ENCODE data around the gene TUBGCP3. TPM values are rescaled to one million over a fixed set of nuclear protein-coding genes. Genes with fewer than 3 reads are reported as not detected.
A peak's percentile ranks its signal among the peaks of the same experiment; 100 is the strongest.

TUBGCP3 gene
- polyA plus RNA-seq, 4 donors = 5.4 to 21.2 (median 13.2) TPM

DNA sequence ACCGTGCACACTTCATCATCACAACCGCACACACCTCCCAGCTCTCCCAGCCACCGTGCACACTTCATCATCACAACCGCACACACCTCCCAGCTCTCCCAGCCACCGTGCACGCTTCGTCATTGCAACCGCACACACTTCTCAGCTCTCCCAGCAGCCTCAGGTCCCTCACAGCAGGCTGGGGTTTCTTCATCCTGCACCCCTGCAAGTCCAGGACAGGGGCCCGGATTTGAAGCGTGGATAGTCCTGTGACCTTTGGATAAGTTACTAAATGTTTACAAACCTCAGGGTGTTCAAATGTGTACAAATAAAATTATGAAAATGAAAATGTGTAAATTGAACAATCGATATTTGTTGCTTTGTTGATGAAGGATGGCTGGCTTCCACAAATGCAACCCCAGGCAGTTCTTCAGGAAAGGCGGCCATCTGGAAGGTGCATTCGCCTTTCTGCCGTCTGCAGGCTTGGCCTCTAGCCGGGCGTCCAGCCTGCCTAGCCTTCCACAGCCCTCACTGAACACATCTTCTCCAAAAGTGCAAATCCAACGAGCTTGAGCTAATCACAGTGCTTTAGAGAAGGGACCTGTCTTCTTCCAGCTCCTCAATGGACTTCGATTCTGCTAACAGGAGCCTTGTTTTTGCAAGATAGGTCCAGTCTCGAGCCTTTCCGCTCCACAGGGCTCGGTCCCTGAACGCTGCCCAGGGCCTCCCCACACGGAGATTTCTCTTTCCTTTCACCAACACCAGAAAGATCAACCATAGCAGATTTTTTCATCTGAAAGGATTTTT is 137.6 kb downstream of the TUBGCP3 start:
- Histone ChIP-seq H3K4me1 (ENCODE audit: control insufficient read depth in 3 of 3, insufficient read depth in 2 of 3, low read depth in 1 of 3, low read length in 2 of 3) (no peaks in the 10 kb centered on the region), H3K36me3 (ENCODE audit: control insufficient read depth in 3 of 3, insufficient read depth in 2 of 3, low read depth in 1 of 3, low read length in 3 of 3) (no peaks in the 10 kb centered on the region), H3K4me3 (ENCODE audit: low read depth in 1 of 3, low read length in 3 of 3) (no peak overlapping the region), H3K27me3 (ENCODE audit: control insufficient read depth in 3 of 3, insufficient read depth in 3 of 3, low read length in 3 of 3) (peaks cover 0 to 2% (median 2%) of the 10 kb centered on the region in 3 donors), H3K9me3 (ENCODE audit: control insufficient read depth in 2 of 2, insufficient read depth in 1 of 2, low read depth in 1 of 2, low read length in 1 of 2) (no peaks in the 10 kb centered on the region), H3K27ac (ENCODE audit: low read depth in 1 of 3, low read length in 2 of 3) (no peak overlapping the region)
- FAIRE-seq (no peak), DNase-seq (no peak)
- 83 to 85% (median 85%) methylated on average over 20 to 21 of the region's 23 CpGs for WGBS, 3 donors

DNA sequence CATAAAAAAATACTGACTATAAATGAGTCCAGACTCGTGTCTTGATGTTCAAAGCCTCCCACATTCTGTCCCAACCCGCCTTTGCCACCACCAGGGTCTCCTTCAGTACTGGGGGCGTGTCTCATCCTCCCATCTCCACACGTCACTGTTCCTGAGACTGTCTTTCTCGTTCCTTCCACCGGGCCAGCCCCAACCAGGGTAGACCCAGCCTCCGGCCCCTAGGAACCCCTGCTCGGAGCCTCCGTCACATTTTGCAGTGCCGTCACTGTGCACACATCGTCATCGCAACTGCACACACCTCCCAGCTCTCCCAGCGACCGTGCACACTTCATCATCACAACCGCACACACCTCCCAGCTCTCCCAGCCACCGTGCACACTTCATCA is 138.4 kb downstream of the TUBGCP3 start:
- no peak for DNase-seq
- no peak for FAIRE-seq
- WGBS, 3 donors = 71 to 79% (median 77%) methylated on average over 16 of the region's 16 CpGs

DNA sequence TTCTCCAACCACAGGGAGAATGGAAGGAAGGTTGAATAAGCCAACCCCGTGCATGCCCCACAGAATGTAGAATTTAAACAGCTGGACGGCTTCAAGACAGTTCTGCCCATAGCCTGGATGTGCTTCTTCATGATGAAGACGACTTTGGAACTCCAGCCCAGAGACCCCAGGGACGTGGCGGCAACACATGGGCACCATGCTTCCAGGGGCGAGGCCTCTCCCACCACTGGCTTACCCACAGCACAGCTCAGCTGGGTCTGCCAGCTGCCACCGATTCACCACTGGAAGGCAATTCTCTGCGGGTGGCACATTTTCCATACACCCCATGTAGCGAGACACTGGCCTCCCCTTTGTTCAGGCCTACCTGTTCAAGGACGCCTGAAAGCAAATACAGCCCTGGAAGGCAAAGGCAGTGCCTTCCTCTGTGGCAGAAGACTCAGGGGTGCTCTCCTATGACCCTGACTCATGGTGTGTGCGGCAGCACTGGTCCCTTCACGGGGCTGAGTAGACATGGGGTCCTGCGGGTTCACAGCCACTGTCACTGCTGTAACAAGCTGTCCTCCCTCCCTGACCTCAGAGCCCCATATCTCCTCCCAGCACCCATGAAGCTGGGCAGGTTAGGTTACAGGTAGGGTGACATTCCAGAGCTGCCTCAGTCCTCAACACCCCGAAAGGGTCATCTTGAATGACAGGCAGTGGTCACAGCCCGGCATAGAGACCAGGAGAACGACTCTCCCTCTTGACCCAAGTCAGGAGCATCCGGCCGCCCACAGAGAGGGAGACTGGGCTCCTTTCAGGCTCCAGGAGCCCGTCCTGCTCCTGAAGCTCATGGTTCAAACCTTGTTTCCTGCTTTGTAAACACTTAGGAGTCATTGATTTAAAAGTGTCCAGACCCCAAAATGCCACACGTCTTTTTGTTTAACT is 139.1 kb downstream of the TUBGCP3 start:
- H3K4me1 ChIP-seq (ENCODE audit: control insufficient read depth in 3 of 3, insufficient read depth in 2 of 3, low read depth in 1 of 3, low read length in 2 of 3) = no peaks in the 10 kb centered on the region
- H3K36me3 ChIP-seq (ENCODE audit: control insufficient read depth in 3 of 3, insufficient read depth in 2 of 3, low read depth in 1 of 3, low read length in 3 of 3) = no peaks in the 10 kb centered on the region
- DNase-seq (no peak), FAIRE-seq (no peak)
- 79 to 83% (median 81%) methylated on average over 20 of the region's 20 CpGs for WGBS, 3 donors
- H3K4me3 ChIP-seq (ENCODE audit: low read depth in 1 of 3, low read length in 3 of 3) = no peak overlapping the region
- peaks cover 0 to 9% (median 2%) of the 10 kb centered on the region in 3 donors for H3K27me3 ChIP-seq (ENCODE audit: control insufficient read depth in 3 of 3, insufficient read depth in 3 of 3, low read length in 3 of 3)
- no peaks in the 10 kb centered on the region for H3K9me3 ChIP-seq (ENCODE audit: control insufficient read depth in 2 of 2, insufficient read depth in 1 of 2, low read depth in 1 of 2, low read length in 1 of 2)
- no peak overlapping the region for H3K27ac ChIP-seq (ENCODE audit: low read depth in 1 of 3, low read length in 2 of 3)

More for the DNA sequence above, 138.4 kb downstream of the TUBGCP3 start:
- Histone ChIP-seq H3K4me1 (ENCODE audit: control insufficient read depth in 3 of 3, insufficient read depth in 2 of 3, low read depth in 1 of 3, low read length in 2 of 3) (no peaks in the 10 kb centered on the region), H3K9me3 (ENCODE audit: control insufficient read depth in 2 of 2, insufficient read depth in 1 of 2, low read depth in 1 of 2, low read length in 1 of 2) (no peaks in the 10 kb centered on the region), H3K36me3 (ENCODE audit: control insufficient read depth in 3 of 3, insufficient read depth in 2 of 3, low read depth in 1 of 3, low read length in 3 of 3) (no peaks in the 10 kb centered on the region), H3K27ac (ENCODE audit: low read depth in 1 of 3, low read length in 2 of 3) (no peak overlapping the region), H3K27me3 (ENCODE audit: control insufficient read depth in 3 of 3, insufficient read depth in 3 of 3, low read length in 3 of 3) (peaks cover 0 to 6% (median 2%) of the 10 kb centered on the region in 3 donors), H3K4me3 (ENCODE audit: low read depth in 1 of 3, low read length in 3 of 3) (no peak overlapping the region)

DNA sequence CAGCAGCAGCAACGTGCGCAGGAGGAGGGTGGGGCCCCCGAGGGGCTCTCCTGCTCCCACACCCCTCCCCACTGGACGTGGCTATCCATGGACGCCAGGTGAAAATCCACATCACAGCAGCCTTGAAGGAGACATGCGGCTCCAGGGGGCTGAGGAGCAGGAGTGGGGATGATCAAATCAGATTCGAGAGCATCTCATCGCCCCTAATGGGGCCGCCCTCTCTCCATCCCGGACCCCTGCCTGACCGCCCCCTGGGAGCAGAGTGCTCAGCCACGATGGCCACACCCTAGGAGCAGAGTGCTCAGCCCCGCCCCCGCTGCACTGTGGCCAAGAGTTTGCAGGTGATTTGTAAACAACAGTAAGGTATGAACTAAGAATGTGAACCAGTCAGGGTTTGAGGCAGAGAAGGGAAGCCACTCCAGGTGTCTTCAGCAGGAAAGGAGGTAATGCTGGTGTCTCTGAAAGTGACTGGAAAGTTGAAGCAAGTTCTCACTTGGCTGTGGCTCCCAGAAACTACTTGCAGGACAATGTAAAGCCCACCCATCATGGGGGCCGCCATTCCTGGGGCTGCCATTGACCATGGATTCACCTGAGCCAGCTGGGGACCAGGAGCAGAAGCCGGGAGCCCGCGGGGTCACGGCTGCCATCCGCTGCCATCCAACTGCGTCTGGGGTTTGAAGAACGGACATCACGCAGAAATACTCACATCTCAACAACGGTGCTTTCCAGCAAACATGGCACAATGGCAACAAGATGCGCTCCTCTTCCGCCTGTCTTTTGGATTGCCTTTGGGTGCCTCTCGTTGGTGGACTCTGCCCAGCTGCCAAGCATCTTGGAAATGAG is 140.0 kb downstream of the TUBGCP3 start:
- no peaks in the 10 kb centered on the region for H3K36me3 ChIP-seq (ENCODE audit: control insufficient read depth in 3 of 3, insufficient read depth in 2 of 3, low read depth in 1 of 3, low read length in 3 of 3)

DNA sequence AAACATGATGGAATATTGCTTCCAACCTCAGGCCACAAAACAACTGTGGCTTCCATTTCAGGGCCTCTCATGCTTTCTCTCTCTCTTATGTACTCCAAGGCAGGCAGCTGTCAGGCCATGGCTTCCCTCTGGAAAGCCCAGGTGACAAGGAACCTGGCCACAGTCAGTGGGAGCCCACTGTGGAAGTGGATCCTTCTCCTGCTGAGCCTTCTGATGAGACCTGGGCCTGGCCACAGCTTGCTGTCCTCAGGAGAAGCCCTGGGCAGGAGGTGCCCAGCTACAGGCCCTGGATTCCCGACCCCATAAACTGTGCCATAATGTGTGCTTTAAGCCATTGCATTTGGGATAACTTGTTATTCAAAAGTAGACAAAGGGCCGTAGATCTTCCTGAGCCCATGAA is 140.6 kb downstream of the TUBGCP3 start:
- WGBS, 3 donors = 67 to 84% (median 75%) methylated on average over 2 of the region's 2 CpGs
- Histone ChIP-seq H3K9me3 (ENCODE audit: control insufficient read depth in 2 of 2, insufficient read depth in 1 of 2, low read depth in 1 of 2, low read length in 1 of 2) (no peaks in the 10 kb centered on the region), H3K27ac (ENCODE audit: low read depth in 1 of 3, low read length in 2 of 3) (no peak overlapping the region), H3K27me3 (ENCODE audit: control insufficient read depth in 3 of 3, insufficient read depth in 3 of 3, low read length in 3 of 3) (peaks cover 0 to 22% (median 7%) of the 10 kb centered on the region in 3 donors), H3K4me3 (ENCODE audit: low read depth in 1 of 3, low read length in 3 of 3) (no peak overlapping the region), H3K36me3 (ENCODE audit: control insufficient read depth in 3 of 3, insufficient read depth in 2 of 3, low read depth in 1 of 3, low read length in 3 of 3) (no peaks in the 10 kb centered on the region), H3K4me1 (ENCODE audit: control insufficient read depth in 3 of 3, insufficient read depth in 2 of 3, low read depth in 1 of 3, low read length in 2 of 3) (no peaks in the 10 kb centered on the region)
- DNase-seq (no peak), FAIRE-seq (no peak)

More for the DNA sequence above, 140.0 kb downstream of the TUBGCP3 start:
- Histone ChIP-seq H3K4me1 (ENCODE audit: control insufficient read depth in 3 of 3, insufficient read depth in 2 of 3, low read depth in 1 of 3, low read length in 2 of 3) (no peaks in the 10 kb centered on the region), H3K27ac (ENCODE audit: low read depth in 1 of 3, low read length in 2 of 3) (no peak overlapping the region), H3K4me3 (ENCODE audit: low read depth in 1 of 3, low read length in 3 of 3) (no peak overlapping the region), H3K9me3 (ENCODE audit: control insufficient read depth in 2 of 2, insufficient read depth in 1 of 2, low read depth in 1 of 2, low read length in 1 of 2) (no peaks in the 10 kb centered on the region), H3K27me3 (ENCODE audit: control insufficient read depth in 3 of 3, insufficient read depth in 3 of 3, low read length in 3 of 3) (peaks cover 0 to 17% (median 5%) of the 10 kb centered on the region in 3 donors)
- 62 to 77% (median 65%) methylated on average over 26 to 27 of the region's 27 CpGs for WGBS, 3 donors
- peak; percentile 19 to 48 for DNase-seq
- no peak for FAIRE-seq

DNA sequence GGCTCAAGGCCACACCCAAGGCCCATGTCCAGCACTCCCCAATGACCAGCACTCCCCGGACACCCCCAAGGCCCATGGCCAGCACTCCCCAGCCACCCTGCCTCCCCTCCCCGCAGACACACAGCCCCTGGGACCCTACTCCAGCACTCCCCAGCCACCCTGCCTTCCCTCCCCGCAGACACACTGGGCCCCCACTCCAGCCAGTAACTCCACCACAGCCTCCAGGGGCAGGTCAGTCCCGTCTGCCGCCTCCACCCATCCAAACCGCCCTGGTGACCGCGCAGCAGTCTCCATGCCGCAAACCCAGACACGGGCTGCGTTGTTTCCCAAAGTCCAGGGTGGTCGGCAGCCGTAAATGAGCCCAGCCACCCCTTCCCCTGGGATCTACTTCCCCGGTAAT is 141.1 kb downstream of the TUBGCP3 start:
- Histone ChIP-seq H3K4me3 (ENCODE audit: low read depth in 1 of 3, low read length in 3 of 3) (no peak overlapping the region), H3K27me3 (ENCODE audit: control insufficient read depth in 3 of 3, insufficient read depth in 3 of 3, low read length in 3 of 3) (peaks cover 0 to 22% (median 7%) of the 10 kb centered on the region in 3 donors), H3K9me3 (ENCODE audit: control insufficient read depth in 2 of 2, insufficient read depth in 1 of 2, low read depth in 1 of 2, low read length in 1 of 2) (no peaks in the 10 kb centered on the region), H3K4me1 (ENCODE audit: control insufficient read depth in 3 of 3, insufficient read depth in 2 of 3, low read depth in 1 of 3, low read length in 2 of 3) (no peaks in the 10 kb centered on the region), H3K36me3 (ENCODE audit: control insufficient read depth in 3 of 3, insufficient read depth in 2 of 3, low read depth in 1 of 3, low read length in 3 of 3) (no peaks in the 10 kb centered on the region), H3K27ac (ENCODE audit: low read depth in 1 of 3, low read length in 2 of 3) (no peak overlapping the region)
- WGBS, 3 donors = 87 to 93% (median 87%) methylated on average over 10 to 14 of the region's 14 CpGs
- no peak for DNase-seq
- FAIRE-seq = no peak

DNA sequence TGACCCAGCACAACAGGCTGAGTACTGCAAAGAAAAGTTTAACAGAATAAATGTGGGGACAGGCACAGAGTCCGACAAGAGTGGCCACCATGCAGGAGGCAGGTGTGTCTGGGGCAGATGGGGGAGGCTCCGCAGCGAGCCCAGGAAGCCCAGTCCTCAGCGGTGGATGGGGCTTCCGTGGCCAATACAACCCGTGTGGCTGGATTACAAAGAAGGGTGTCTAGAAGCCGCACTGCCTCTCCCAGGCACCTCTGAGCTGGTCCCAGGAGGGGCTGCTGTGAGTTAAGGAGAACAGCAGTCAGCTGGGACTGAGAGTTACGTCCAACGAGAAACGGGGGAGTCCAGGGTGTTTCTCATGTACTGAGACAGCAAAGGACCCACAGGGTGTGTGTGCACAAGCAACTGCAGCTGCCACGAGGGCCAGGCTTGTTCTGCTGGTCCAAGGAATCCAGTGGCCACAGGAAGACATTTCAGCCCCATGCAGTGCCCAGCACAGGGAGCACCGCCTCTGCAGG is 141.5 kb downstream of the TUBGCP3 start:
- H3K27ac ChIP-seq (ENCODE audit: low read depth in 1 of 3, low read length in 2 of 3) = no peak overlapping the region
- no peak for FAIRE-seq
- peaks cover 0 to 22% (median 7%) of the 10 kb centered on the region in 3 donors for H3K27me3 ChIP-seq (ENCODE audit: control insufficient read depth in 3 of 3, insufficient read depth in 3 of 3, low read length in 3 of 3)
- no peaks in the 10 kb centered on the region for H3K36me3 ChIP-seq (ENCODE audit: control insufficient read depth in 3 of 3, insufficient read depth in 2 of 3, low read depth in 1 of 3, low read length in 3 of 3)
- DNase-seq = no peak
- WGBS, 3 donors = 61 to 74% (median 72%) methylated on average over 12 of the region's 12 CpGs
- H3K4me3 ChIP-seq (ENCODE audit: low read depth in 1 of 3, low read length in 3 of 3) = no peak overlapping the region
- H3K9me3 ChIP-seq (ENCODE audit: control insufficient read depth in 2 of 2, insufficient read depth in 1 of 2, low read depth in 1 of 2, low read length in 1 of 2) = no peaks in the 10 kb centered on the region
- no peaks in the 10 kb centered on the region for H3K4me1 ChIP-seq (ENCODE audit: control insufficient read depth in 3 of 3, insufficient read depth in 2 of 3, low read depth in 1 of 3, low read length in 2 of 3)
